Measurements from ENCODE around the gene HEBP2. TPM values are rescaled to one million over a fixed set of nuclear protein-coding genes. Genes with fewer than 3 reads are reported as not detected.

Gene HEBP2
- total and polyA plus RNA-seq, 10 donors = 5.7 to 37.0 (median 21.0) TPM

DNA sequence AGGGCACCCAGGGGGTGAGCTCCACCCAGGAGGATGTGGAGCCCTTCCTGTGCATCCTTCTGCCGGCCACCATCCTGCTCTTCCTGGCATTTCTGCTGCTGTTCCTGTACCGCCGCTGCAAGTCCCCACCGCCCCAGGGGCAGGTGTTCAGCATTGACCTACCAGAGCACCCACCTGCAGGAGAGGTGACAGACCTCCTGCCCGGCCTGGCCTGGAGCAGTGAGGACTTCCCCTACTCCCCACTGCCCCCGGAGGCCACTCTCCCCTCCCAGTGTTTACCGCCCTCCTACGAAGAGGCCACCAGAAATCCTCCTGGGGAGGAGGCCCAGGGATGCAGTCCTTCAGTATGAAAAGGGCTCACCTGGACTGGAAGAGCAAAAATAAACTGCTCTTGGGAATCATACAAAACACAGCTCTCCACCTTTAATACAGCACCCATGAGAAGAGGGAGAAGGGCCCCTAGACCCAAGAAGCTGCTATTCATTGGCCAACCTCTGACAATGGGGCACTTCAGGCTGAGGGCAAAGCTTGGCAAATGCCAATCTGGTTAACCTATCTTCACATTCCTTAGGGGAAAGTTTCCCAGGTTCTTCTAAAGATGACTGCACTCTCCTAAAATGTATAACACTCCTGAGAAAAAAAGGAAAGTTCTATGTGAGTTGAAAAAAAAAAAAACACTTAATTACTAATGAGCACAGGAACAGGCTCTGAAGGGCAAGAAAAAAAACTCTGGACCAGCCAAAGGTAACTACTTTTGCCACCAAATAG lies 21.3 kb upstream of the HEBP2 start:
- TF ChIP-seq POLR2AphosphoS5 (IDR thresholded peaks at IDR 0.05) = no peak
- no peak for TF ChIP-seq POLR2A (IDR thresholded peaks at IDR 0.05)
- TF ChIP-seq, protein P1, sequence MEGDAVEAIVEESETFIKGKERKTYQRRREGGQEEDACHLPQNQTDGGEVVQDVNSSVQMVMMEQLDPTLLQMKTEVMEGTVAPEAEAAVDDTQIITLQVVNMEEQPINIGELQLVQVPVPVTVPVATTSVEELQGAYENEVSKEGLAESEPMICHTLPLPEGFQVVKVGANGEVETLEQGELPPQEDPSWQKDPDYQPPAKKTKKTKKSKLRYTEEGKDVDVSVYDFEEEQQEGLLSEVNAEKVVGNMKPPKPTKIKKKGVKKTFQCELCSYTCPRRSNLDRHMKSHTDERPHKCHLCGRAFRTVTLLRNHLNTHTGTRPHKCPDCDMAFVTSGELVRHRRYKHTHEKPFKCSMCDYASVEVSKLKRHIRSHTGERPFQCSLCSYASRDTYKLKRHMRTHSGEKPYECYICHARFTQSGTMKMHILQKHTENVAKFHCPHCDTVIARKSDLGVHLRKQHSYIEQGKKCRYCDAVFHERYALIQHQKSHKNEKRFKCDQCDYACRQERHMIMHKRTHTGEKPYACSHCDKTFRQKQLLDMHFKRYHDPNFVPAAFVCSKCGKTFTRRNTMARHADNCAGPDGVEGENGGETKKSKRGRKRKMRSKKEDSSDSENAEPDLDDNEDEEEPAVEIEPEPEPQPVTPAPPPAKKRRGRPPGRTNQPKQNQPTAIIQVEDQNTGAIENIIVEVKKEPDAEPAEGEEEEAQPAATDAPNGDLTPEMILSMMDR (IDR thresholded peaks at IDR 0.05 in 8 of 11, conservative IDR thresholded peaks at IDR 0.05 in 3 of 11) = no peak
- no peaks in the 10 kb centered on the region for H3K36me3 ChIP-seq
- no peak for DNase-seq
- H3K27ac ChIP-seq = no peak overlapping the region
- intact Hi-C loops (cut with DNase I; ENCODE audit: low total_unique reads) = no loop called here
- no peaks in the 10 kb centered on the region for H3K9me3 ChIP-seq
- WGBS, 5 donors = 64 to 80% (median 77%) methylated on average over 7 to 8 of the region's 8 CpGs
- H3K27me3 ChIP-seq (replicated peaks in 1 of 7) = no peaks in the 10 kb centered on the region
- no peak overlapping the region for H3K4me3 ChIP-seq
- H3K4me1 ChIP-seq = no peaks in the 10 kb centered on the region

DNA sequence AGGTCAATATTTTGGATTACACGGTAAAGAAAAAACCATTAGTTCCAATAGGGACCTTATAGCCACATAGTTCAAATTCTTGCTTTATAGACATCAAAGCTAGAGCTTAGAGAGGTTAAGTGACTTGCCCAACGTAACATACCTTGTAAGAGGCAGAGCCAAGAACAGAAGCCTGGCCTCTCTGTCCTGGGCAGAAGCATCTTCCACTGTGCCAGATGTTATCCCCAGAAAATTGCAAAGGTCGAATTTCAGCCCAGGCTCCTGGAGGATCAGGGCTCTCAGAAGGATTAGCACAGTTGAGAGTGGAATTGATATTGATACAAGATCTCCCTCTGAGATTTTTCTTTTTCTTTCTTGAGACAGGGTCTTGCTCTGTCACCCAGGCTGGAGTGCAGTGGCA lies 20.2 kb upstream of the HEBP2 start:
- no peak overlapping the region for H3K27ac ChIP-seq
- WGBS, 5 donors = 77 to 85% (median 80%) methylated on average over 3 of the region's 3 CpGs
- no peak for TF ChIP-seq POLR2A (IDR thresholded peaks at IDR 0.05)
- TF ChIP-seq, protein P1 (IDR thresholded peaks at IDR 0.05 in 8 of 11, conservative IDR thresholded peaks at IDR 0.05 in 3 of 11) = no peak
- no peak for TF ChIP-seq POLR2AphosphoS5 (IDR thresholded peaks at IDR 0.05)
- peaks cover 0 to 4% (median 0%) of the 10 kb centered on the region in 7 donors for H3K27me3 ChIP-seq (replicated peaks in 1 of 7)
- H3K4me3 ChIP-seq = no peak overlapping the region
- intact Hi-C loops (cut with DNase I; ENCODE audit: low total_unique reads) = no loop called here
- H3K9me3 ChIP-seq = no peaks in the 10 kb centered on the region
- H3K4me1 ChIP-seq = no peaks in the 10 kb centered on the region
- DNase-seq = no peak
- no peaks in the 10 kb centered on the region for H3K36me3 ChIP-seq

DNA sequence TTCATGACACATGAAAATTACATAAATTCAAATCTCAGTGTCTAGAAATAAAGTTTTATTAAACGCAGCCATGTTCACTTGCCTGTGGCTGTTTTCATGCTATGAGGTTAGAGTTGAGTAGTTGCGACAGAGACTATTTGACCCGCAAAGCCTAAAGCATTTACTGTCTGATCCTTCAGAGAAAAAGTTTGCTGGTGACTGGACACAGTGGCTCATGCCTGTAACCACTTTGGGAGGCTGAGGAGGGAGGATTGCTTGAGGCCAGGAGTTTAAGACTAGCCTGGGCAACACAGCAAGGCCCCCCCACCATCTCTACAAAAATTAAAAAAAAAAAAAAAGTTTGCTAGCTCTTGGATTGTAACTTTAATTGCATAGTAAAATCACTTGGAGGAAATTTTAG lies 17.1 kb upstream of the HEBP2 start:
- 90 to 98% (median 95%) methylated on average over 3 of the region's 3 CpGs for WGBS, 5 donors

DNA sequence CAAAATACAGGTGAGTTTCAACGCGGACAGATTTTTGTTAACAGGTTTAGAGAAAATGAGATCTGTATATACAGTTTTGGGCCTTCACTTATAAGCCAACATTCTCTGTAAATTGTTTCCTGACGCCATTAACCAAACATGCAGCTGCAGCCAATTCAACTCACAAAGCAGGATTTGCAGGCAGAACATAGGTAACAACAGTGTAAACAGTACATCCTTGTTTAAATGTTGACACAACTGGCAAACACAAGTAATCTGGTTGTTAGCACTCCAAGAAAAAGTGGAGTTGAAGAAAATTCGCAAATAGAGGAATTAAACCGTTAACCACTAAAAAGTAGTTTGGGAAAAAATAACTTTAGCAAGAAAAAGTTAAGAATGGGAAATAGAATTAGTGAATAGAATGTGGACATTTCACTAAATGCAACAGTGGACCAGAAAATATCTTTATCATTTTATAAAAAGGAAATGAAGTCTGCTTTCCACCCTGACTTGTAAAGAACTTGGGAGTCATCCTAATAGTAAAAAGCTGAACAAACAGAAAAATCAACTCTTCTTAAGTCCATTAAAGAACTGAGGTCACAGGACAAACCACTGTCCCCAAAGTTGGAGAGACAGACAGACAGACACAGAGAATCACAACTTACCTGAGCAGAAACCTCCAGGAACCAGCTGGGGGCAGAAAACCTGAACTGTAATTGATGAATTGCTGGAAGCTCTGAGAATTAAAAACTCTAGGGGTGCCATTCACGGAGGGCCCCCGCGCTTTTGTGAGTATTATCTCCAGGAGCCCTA lies 16.2 kb upstream of the HEBP2 start:
- intact Hi-C loops (cut with DNase I; ENCODE audit: low total_unique reads) = no loop called here
- Histone ChIP-seq H3K4me1 (no peaks in the 10 kb centered on the region), H3K4me3 (no peak overlapping the region), H3K36me3 (no peaks in the 10 kb centered on the region), H3K27me3 (replicated peaks in 1 of 7) (peaks cover 0 to 11% (median 0%) of the 10 kb centered on the region in 7 donors), H3K27ac (no peak overlapping the region), H3K9me3 (no peaks in the 10 kb centered on the region)
- no peak for DNase-seq
- WGBS, 5 donors = 90 to 96% (median 93%) methylated on average over 8 of the region's 8 CpGs
- TF ChIP-seq POLR2A (IDR thresholded peaks at IDR 0.05) = no peak
- no peak for TF ChIP-seq POLR2AphosphoS5 (IDR thresholded peaks at IDR 0.05)
- TF ChIP-seq, protein P1 (IDR thresholded peaks at IDR 0.05 in 8 of 11, conservative IDR thresholded peaks at IDR 0.05 in 3 of 11) = no peak

More for the DNA sequence above, 17.1 kb upstream of the HEBP2 start:
- Histone ChIP-seq H3K9me3 (no peaks in the 10 kb centered on the region), H3K27ac (no peak overlapping the region), H3K36me3 (no peaks in the 10 kb centered on the region), H3K4me3 (no peak overlapping the region), H3K4me1 (no peaks in the 10 kb centered on the region), H3K27me3 (replicated peaks in 1 of 7) (peaks cover 0 to 11% (median 0%) of the 10 kb centered on the region in 7 donors)
- no peak for DNase-seq
- no peak for TF ChIP-seq POLR2AphosphoS5 (IDR thresholded peaks at IDR 0.05)
- no peak for TF ChIP-seq POLR2A (IDR thresholded peaks at IDR 0.05)
- intact Hi-C loops (cut with DNase I; ENCODE audit: low total_unique reads) = no loop called here
